IPS-18a (cell line): ENCODE measurements around the gene COMT.
"Not testable (repeated sequence)": the region's sequence is repeated elsewhere in the genome, so short reads cannot be mapped to it uniquely, and the experiment has no call there.

Source experiments
- H3K27ac ChIP-seq: one replicate; pipeline ENCODE4 v1.5.1; 2013; ENCODE audit warnings: low read length
- H3K27me3 ChIP-seq: one replicate; pipeline ENCODE4 v1.6.1; 2013; ENCODE audit warnings: mild to moderate bottlenecking, low read length; ENCODE audit not compliant: control insufficient read depth, insufficient read depth
- H3K36me3 ChIP-seq: one replicate; pipeline ENCODE4 v1.6.1; 2013; ENCODE audit warnings: low read depth, low read length; ENCODE audit not compliant: control insufficient read depth
- H3K4me1 ChIP-seq: one replicate; pipeline ENCODE4 v1.6.1; 2013; ENCODE audit warnings: low read depth, low read length; ENCODE audit not compliant: control insufficient read depth
- H3K4me3 ChIP-seq: one replicate; pipeline ENCODE4 v1.5.1; 2013; ENCODE audit warnings: low read length
- H3K9ac ChIP-seq: one replicate; pipeline ENCODE4 v1.6.1; 2013; ENCODE audit warnings: mild to moderate bottlenecking, low read length, moderate library complexity
- H3K9me3 ChIP-seq: one replicate; pipeline ENCODE4 v1.6.1; 2013; ENCODE audit warnings: low read depth, low read length; ENCODE audit not compliant: control insufficient read depth

The COMT gene

DNA sequence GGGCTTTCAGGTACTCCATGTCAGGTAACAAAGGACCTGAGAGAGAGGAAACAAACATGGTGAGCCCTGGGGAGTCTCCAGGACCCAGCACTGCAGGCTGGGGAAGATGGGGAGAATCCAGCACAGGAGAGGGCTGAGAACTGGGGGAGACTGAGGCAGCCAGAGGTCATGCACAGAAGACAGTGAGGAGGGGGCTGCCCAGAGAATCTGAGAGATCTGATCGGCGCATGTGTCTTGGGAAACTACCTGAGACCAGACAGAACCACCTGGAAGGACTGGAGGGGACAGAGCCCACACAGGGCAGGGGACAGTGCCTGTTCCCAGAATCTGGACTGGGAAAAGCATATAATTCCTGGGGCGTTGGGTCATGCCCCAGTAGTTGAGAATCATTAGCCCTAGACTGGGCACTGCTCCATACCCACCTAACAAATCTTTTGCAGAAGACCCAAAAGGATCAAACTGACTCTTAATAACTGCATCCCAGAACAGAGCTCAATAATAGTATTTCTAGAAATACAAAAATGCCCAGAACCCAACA is 20.0 kb upstream of the COMT start:
- Histone ChIP-seq H3K4me1 (no peaks in the 10 kb centered on the region), H3K27me3 (no peaks in the 10 kb centered on the region), H3K9ac (no peak overlapping the region), H3K9me3 (no peaks in the 10 kb centered on the region), H3K27ac (no peak overlapping the region), H3K36me3 (no peaks in the 10 kb centered on the region), H3K4me3 (no peak overlapping the region)

GRCh38 chr22:19923914-19924513 is 17.6 kb upstream of the COMT start:
- Histone ChIP-seq H3K9me3 (no peaks in the 10 kb centered on the region), H3K27ac (no peak overlapping the region), H3K27me3 (no peaks in the 10 kb centered on the region), H3K4me3 (no peak overlapping the region), H3K9ac (no peak overlapping the region), H3K4me1 (no peaks in the 10 kb centered on the region), H3K36me3 (no peaks in the 10 kb centered on the region)

DNA sequence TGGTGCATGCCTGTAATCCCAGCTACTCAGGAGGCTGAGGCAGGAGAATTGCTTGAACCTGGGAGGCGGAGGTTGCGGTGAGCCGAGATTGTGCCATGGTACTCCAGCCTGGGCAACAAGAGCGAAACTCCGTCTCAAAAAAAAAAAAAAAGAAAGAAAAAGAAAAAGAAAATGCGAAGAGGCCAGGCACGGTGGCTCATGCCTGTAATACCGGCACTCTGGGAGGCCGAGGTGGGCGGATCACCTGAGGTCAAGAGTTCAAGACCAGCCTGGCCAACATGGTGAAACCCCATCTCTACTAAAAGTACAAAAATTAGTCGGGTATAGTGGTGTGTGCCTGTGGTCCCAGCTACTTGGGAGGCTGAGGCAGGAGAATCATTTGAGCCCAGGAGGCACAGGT is 15.5 kb upstream of the COMT start:
- not testable (repeated sequence) for H3K27ac ChIP-seq, H3K4me1 ChIP-seq, H3K36me3 ChIP-seq, H3K4me3 ChIP-seq, H3K27me3 ChIP-seq, H3K9me3 ChIP-seq, H3K9ac ChIP-seq

GRCh38 chr22:19927696-19928095 is 13.9 kb upstream of the COMT start:
- no peaks in the 10 kb centered on the region for H3K9me3 ChIP-seq

DNA sequence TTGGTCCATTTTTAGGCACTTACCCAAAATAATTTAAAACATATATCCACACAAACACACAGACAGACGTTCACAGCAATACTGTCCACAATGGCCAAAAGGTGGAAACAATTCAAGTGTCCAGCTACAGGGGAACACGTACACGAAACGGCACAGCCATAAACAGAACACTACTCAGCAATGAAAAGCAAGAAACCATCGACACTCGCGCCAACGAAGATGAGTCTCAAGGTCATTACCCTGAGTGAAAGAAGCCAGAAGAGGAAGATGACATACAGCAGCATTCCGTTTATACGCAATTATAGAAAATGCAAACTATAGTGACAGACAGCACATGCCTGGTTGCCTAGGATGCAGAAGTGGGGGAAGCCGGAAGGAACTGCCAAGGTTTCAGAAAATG is 13.4 kb upstream of the COMT start:
- no peaks in the 10 kb centered on the region for H3K27me3 ChIP-seq
- H3K9ac ChIP-seq: no peak overlapping the region
- no peak overlapping the region for H3K4me3 ChIP-seq
- H3K36me3 ChIP-seq: no peaks in the 10 kb centered on the region
- no peaks in the 10 kb centered on the region for H3K9me3 ChIP-seq
- no peaks in the 10 kb centered on the region for H3K4me1 ChIP-seq
- H3K27ac ChIP-seq: no peak overlapping the region

More at GRCh38 chr22:19927696-19928095, 13.9 kb upstream of the COMT start:
- H3K9ac ChIP-seq: no peak overlapping the region
- H3K36me3 ChIP-seq: no peaks in the 10 kb centered on the region
- no peak overlapping the region for H3K27ac ChIP-seq
- H3K27me3 ChIP-seq: no peaks in the 10 kb centered on the region
- H3K4me3 ChIP-seq: no peak overlapping the region
- H3K4me1 ChIP-seq: no peaks in the 10 kb centered on the region

GRCh38 chr22:19929586-19930550 is 11.7 kb upstream of the COMT start:
- no peaks in the 10 kb centered on the region for H3K9me3 ChIP-seq
- H3K9ac ChIP-seq: no peak overlapping the region
- no peak overlapping the region for H3K27ac ChIP-seq
- H3K4me1 ChIP-seq: no peaks in the 10 kb centered on the region
- H3K4me3 ChIP-seq: no peak overlapping the region
- no peaks in the 10 kb centered on the region for H3K27me3 ChIP-seq
- H3K36me3 ChIP-seq: no peaks in the 10 kb centered on the region

DNA sequence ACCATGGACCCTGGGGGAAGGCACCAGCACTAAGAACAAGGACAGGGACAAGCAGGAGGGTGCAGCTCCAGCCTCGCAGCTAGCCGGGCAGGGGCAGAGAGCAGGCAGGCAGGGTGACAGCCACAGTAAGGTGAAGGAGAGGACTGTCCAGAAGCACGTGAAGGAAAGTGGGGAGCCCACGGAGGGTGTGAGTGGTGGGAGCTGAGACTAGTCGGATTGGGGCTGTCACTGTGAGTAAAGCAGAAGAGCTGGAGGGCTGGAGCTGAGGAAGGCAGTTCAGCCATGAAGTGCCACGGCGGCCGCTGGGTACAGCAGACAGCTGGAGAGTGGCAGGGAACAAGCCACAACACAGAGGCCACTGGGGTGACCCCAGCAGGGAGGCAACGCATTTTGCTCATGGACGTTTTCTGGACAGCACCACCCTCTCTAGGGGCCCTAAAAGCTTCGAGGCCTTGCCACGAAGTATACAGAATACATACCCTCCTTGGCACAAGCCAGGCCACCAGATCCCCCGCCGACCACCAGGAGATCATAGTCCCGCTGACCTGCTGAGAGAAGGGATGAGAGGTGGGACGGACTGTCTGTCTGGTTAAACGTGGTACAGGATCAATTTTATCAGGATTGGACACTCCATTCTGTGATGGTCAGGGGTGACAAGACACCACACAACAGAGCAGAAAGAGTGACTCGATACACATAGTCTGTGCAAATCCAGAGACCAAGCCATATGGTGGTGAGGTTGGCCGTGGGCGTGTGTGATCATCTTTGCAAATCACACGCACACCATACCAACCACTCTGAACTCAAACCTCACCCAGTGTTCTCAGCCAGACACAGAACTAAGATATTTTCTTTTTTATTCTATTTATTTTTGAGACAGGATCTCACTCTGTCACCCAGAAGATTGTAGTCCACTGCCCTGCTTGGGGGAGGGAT is 10.8 kb upstream of the COMT start:
- no peaks in the 10 kb centered on the region for H3K36me3 ChIP-seq
- no peak overlapping the region for H3K27ac ChIP-seq
- H3K9me3 ChIP-seq: no peaks in the 10 kb centered on the region
- no peaks in the 10 kb centered on the region for H3K27me3 ChIP-seq
- no peak overlapping the region for H3K4me3 ChIP-seq
- H3K4me1 ChIP-seq: no peaks in the 10 kb centered on the region
- H3K9ac ChIP-seq: no peak overlapping the region

DNA sequence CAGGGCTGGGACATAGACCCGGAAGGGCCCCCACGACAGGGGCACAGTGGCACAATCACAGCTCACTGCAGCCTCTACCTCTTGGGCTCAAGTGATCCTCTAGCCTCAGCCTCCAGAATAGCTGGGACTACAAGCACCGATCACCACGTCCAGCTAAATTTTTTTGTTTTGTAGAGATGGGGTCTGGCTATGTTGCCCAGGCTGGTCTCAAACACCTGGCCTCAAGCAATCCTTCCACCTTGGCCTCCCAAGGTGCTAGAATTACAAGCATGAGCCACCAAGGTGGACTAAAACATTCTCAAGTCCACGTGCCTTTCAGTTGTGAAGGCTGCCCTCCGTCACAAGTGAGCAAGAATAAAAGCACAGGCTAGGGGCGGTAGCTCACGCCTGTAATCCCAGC is 10.1 kb upstream of the COMT start:
- H3K4me3 ChIP-seq: no peak overlapping the region
- no peak overlapping the region for H3K27ac ChIP-seq
- H3K9me3 ChIP-seq: no peaks in the 10 kb centered on the region
- no peaks in the 10 kb centered on the region for H3K4me1 ChIP-seq
- H3K36me3 ChIP-seq: no peaks in the 10 kb centered on the region
- H3K9ac ChIP-seq: no peak overlapping the region
- H3K27me3 ChIP-seq: no peaks in the 10 kb centered on the region

DNA sequence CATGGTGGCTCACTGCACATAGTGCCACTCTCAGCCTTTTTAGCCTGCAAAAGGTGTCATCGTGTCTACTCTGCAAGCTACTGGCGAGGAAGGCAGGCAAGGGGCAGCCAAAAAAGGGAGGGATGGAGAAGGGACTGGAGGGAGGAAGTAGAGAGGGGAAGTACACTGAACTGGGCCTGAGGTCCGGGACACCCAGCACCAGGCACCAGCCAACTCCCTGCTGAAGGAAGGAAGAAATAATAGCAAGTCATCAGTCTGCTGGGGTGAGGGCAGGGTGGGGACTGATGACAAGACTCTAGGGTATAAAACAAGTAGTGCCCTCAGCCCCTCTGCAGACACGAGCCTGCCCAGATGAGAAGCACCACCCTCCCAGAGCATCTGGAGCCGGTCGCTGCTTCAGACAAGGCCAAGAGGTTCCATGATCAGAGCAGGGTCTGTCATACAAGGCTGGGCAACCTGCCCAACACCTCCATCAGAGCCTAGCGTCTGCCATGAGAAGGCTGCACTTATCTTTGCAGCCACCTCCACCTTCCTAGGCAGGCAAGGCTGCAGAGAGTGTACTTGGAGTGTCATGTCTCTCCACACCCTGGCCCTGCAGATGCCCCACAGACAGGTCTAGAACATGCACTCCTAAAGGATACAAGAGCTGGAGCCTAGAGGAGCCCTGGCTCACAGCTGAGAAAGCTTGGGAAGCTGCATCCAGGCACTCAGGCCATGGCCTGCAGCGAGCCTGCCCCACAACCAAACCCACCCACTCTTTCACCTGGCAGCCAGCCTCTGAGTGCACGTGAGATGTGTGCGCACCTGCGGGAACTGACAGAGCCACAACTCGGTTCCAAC is 9.0 kb upstream of the COMT start:
- Histone ChIP-seq H3K9ac (no peak overlapping the region), H3K27me3 (no peaks in the 10 kb centered on the region), H3K27ac (no peak overlapping the region), H3K4me1 (no peaks in the 10 kb centered on the region), H3K4me3 (no peak overlapping the region), H3K36me3 (no peaks in the 10 kb centered on the region), H3K9me3 (no peaks in the 10 kb centered on the region)

DNA sequence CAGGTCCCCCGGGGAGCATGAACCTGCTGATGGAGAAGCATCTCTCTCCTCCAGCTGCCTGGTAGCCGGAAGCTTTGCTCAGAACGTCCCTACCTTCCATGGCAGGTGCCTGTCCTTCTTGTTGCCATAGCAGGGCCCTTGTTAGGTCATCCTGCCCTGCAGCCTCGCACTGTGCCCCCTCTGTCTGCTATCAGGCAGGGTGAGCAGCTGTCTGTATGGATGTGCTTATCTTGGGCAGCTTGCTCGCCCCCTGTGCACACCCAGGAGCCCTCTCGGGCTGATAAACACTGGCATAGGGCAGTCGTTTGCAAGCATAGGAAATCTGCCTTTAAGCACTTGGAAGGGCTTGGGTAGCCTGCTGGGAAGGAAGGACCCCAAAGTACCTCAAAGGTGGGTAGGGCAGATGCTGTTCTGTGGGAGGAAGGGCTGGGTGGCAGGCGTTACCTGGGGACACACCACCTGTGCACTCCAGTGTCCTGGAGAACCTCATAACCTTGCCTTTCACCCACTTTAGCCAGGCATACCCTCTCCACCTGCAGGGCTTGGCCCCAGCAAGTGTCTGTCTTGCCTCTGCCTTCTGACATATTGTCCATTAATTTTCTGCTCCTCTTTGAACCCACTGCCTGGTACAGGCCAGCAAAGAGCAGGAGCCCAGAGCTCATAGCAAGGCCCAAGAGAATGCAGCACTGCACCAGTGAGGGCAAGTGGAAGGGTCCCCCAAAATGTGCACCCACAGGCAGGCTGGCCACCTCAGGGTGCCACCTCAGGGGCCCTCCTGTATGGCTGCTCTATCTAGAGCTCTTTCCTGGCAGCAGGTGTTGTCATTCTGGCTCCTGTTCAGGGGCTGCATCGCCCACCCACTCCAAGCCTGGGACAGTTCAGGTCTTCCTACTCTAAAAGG is 8.0 kb upstream of the COMT start:
- H3K9ac ChIP-seq: no peak overlapping the region
- no peak overlapping the region for H3K4me3 ChIP-seq
- no peaks in the 10 kb centered on the region for H3K27me3 ChIP-seq
- no peaks in the 10 kb centered on the region for H3K36me3 ChIP-seq
- no peak overlapping the region for H3K27ac ChIP-seq
- no peaks in the 10 kb centered on the region for H3K9me3 ChIP-seq
- H3K4me1 ChIP-seq: no peaks in the 10 kb centered on the region
